ENCODE data around the gene SRSF6. TPM values are rescaled to one million over a fixed set of nuclear protein-coding genes. Genes with fewer than 3 reads are reported as not detected.
A peak's percentile ranks its signal among the peaks of the same experiment; 100 is the strongest.
"Not testable (repeated sequence)": the region's sequence is repeated elsewhere in the genome, so short reads cannot be mapped to it uniquely, and the experiment has no call there.

SRSF6 gene
- total RNA-seq, 2 experiments from 2014 or later = 66.9 to 176 TPM

DNA sequence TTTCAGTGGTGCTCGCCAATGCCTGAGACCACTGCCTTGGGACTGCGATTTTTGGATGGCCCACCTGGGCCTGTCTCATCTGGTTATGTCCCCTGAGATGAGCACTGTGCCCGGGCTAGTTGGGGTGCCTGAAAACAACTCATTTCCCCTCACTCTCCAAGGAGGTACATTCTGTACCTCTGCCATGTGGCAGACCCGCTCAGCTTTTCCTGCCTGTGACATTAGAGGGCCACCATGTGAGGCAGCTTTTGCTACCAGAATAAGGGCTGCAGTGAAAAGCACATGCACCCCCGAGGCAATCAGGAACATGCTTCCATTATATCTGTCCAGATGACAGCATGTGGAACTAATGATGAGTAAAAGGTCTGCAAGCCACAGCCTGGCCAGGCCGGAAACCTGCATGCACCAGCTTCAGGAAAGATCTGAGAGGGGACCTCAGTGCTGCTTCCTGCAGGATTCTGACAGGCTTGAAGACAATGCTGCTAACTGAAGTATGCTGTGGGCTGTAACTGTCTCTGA lies 11.3 kb upstream of the SRSF6 start:
- no peak overlapping the region for H2AFZ ChIP-seq (ENCODE audit: low read length)
- POLR2A ChIA-PET = interaction anchor here (0.6 kb wide), 1 partner anchor 1435 kb away, joined by 3 read pairs; no protein-coding TSS in a partner anchor

GRCh38 chr20:43448431-43448747 lies 9.3 kb upstream of the SRSF6 start:
- H3K79me2 ChIP-seq (ENCODE audit: insufficient read depth, low read depth, low read length); intact Hi-C loops (cut with micrococcal nuclease; ENCODE audit: unreplicated experiment); CTCF ChIA-PET (ENCODE audit: unreplicated experiment); BruUV-seq (replicated peaks); H3K36me3 ChIP-seq (ENCODE audit: insufficient read depth, low read length); H3K4me3 ChIP-seq (ENCODE audit: low read depth, low read length, poor library complexity, severe bottlenecking); H3K9me3 ChIP-seq (ENCODE audit: low read length); H3K4me2 ChIP-seq (ENCODE audit: low read length); H3K4me1 ChIP-seq (ENCODE audit: insufficient read depth, low read length, poor library complexity, severe bottlenecking); DNase-seq (ENCODE audit: low spot score); H4K20me1 ChIP-seq (ENCODE audit: insufficient read depth, low read length); H3K9me2 ChIP-seq (ENCODE audit: insufficient read depth, low read length); H3K27ac ChIP-seq (ENCODE audit: low read depth, low read length, poor library complexity, severe bottlenecking): not testable (repeated sequence)
- peak overlapping the region; percentile 41 for H2AFZ ChIP-seq (ENCODE audit: low read length)
- POLR2A ChIA-PET = interaction anchor here (1.8 kb wide), 1 partner anchor 9 kb away, joined by 4 read pairs; the partner anchor contains the start of gene SRSF6

More for the DNA sequence above, 11.3 kb upstream of the SRSF6 start:
- Histone ChIP-seq H4K20me1 (ENCODE audit: insufficient read depth, low read length) (no peaks in the 10 kb centered on the region), H3K79me2 (ENCODE audit: insufficient read depth, low read depth, low read length) (no peaks in the 10 kb centered on the region), H3K4me1 (ENCODE audit: insufficient read depth, low read length, poor library complexity, severe bottlenecking) (no peaks in the 10 kb centered on the region), H3K27ac (ENCODE audit: low read depth, low read length, poor library complexity, severe bottlenecking) (no peak overlapping the region), H3K4me3 (ENCODE audit: low read depth, low read length, poor library complexity, severe bottlenecking) (no peak overlapping the region), H3K36me3 (ENCODE audit: insufficient read depth, low read length) (no peaks in the 10 kb centered on the region), H3K9me2 (ENCODE audit: insufficient read depth, low read length) (no peaks in the 10 kb centered on the region), H3K9me3 (ENCODE audit: low read length) (no peaks in the 10 kb centered on the region), H3K4me2 (ENCODE audit: low read length) (no peak overlapping the region)
- CTCF ChIA-PET (ENCODE audit: unreplicated experiment) = no interaction called here
- intact Hi-C loops (cut with micrococcal nuclease; ENCODE audit: unreplicated experiment) = no loop called here
- DNase-seq (ENCODE audit: low spot score) = no peak
- no TSS peak for BruUV-seq (replicated peaks)
- TF ChIP-seq CTCF (conservative IDR thresholded peaks at IDR 0.05; ENCODE audit: low read length) (no peak), EZH2phosphoT487 (IDR thresholded peaks at IDR 0.05; ENCODE audit: borderline replicate concordance, low read depth, low read length) (no peak)

GRCh38 chr20:43448748-43449535 lies 8.8 kb upstream of the SRSF6 start:
- POLR2A ChIA-PET = interaction anchor here (0.6 to 1.8 kb wide), 3 partner anchors 9 to 629 kb away, joined by 3 to 4 read pairs (median 3); partner anchors contain the start of gene SRSF6
- BruUV-seq (replicated peaks) = no TSS peak

More at GRCh38 chr20:43448748-43449535, 8.8 kb upstream of the SRSF6 start:
- no peaks in the 10 kb centered on the region for H3K4me1 ChIP-seq (ENCODE audit: insufficient read depth, low read length, poor library complexity, severe bottlenecking)
- no peaks in the 10 kb centered on the region for H4K20me1 ChIP-seq (ENCODE audit: insufficient read depth, low read length)
- no peaks in the 10 kb centered on the region for H3K36me3 ChIP-seq (ENCODE audit: insufficient read depth, low read length)
- H3K9me3 ChIP-seq (ENCODE audit: low read length) = no peaks in the 10 kb centered on the region
- peak; percentile 65 for DNase-seq (ENCODE audit: low spot score)
- no peak for TF ChIP-seq EZH2phosphoT487 (IDR thresholded peaks at IDR 0.05; ENCODE audit: borderline replicate concordance, low read depth, low read length)
- peak; percentile 89 for TF ChIP-seq CTCF (conservative IDR thresholded peaks at IDR 0.05; ENCODE audit: low read length)
- no peak overlapping the region for H3K4me2 ChIP-seq (ENCODE audit: low read length)
- H3K27ac ChIP-seq (ENCODE audit: low read depth, low read length, poor library complexity, severe bottlenecking) = no peak overlapping the region
- peak overlapping the region; percentile 41 for H2AFZ ChIP-seq (ENCODE audit: low read length)
- no peaks in the 10 kb centered on the region for H3K9me2 ChIP-seq (ENCODE audit: insufficient read depth, low read length)
- intact Hi-C loops (cut with micrococcal nuclease; ENCODE audit: unreplicated experiment) = loop anchor here (1.0 kb wide), 1 partner anchor 631 kb away; no protein-coding TSS in a partner anchor
- H3K4me3 ChIP-seq (ENCODE audit: low read depth, low read length, poor library complexity, severe bottlenecking) = no peak overlapping the region
- no peaks in the 10 kb centered on the region for H3K79me2 ChIP-seq (ENCODE audit: insufficient read depth, low read depth, low read length)
- CTCF ChIA-PET (ENCODE audit: unreplicated experiment) = no interaction called here

Data from OCI-LY7 (cell line).